ENCODE measurements around the gene TMEM120B. TPM values are rescaled to one million over a fixed set of nuclear protein-coding genes. Genes with fewer than 3 reads are reported as not detected.

The TMEM120B gene
- total RNA-seq, 3 donors from 2014 or later: 5.4 to 8.2 (median 6.1) TPM

DNA sequence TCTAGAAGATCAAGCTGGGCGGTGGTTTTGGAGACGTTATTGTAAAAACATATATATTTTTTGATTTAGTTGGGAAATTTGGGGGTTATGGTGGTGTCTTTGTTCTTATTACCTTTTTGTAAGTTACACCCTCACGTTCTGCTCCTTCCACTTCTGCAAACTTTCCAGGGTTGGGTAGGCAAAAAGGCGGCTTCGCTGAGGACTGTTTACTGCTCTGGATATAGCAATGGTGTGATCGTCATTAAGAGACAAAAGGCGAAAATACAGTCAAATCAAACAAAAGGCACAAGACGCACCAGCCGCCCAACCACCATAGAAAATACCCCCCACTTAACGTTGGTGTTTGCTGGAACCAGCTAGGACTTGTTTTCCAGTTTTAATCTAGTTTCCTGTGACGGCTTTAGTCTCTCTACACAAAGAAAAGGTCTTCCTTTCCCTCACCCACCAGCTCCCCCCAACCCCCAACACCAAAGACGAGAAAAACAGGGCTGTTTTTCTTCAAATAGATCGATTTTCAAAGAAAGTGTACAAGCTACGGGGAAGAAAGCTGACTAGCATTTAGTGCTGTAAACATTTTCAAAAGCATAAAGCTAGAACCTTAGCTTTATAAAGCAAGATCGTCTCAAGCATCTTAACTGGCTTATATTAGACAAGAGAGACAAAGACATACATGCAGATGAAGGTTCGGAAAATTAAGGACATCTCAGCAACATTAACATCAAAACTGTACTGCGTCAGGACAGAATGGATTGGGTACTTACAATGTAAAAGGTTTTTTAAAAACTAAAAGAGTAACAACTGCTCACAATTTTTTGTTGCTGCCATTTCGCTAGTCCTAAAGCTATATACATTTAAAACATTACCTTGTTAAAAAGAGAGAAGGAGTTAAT is 89.3 kb downstream of the TMEM120B start:
- Histone ChIP-seq H3K27ac (peak overlapping the region; percentile 100), H3K36me3 (no peaks in the 10 kb centered on the region), H3K4me3 (peak overlapping the region; percentile 76 to 95 (median 80)), H3K9me3 (no peaks in the 10 kb centered on the region), H3K27me3 (no peaks in the 10 kb centered on the region), H3K4me1 (peaks cover 14 to 25% of the 10 kb centered on the region in 2 donors)
- TF ChIP-seq, protein P1, sequence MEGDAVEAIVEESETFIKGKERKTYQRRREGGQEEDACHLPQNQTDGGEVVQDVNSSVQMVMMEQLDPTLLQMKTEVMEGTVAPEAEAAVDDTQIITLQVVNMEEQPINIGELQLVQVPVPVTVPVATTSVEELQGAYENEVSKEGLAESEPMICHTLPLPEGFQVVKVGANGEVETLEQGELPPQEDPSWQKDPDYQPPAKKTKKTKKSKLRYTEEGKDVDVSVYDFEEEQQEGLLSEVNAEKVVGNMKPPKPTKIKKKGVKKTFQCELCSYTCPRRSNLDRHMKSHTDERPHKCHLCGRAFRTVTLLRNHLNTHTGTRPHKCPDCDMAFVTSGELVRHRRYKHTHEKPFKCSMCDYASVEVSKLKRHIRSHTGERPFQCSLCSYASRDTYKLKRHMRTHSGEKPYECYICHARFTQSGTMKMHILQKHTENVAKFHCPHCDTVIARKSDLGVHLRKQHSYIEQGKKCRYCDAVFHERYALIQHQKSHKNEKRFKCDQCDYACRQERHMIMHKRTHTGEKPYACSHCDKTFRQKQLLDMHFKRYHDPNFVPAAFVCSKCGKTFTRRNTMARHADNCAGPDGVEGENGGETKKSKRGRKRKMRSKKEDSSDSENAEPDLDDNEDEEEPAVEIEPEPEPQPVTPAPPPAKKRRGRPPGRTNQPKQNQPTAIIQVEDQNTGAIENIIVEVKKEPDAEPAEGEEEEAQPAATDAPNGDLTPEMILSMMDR (IDR thresholded peaks at IDR 0.05): no peak
- no peak for TF ChIP-seq POLR2A (IDR thresholded peaks at IDR 0.05)
- no peak for TF ChIP-seq POLR2AphosphoS5 (IDR thresholded peaks at IDR 0.05)
- intact Hi-C loops (cut with DNase I; ENCODE audit: low total_unique reads): no loop called here
- no peak for DNase-seq (ENCODE audit: low spot score in 2 of 2)

DNA sequence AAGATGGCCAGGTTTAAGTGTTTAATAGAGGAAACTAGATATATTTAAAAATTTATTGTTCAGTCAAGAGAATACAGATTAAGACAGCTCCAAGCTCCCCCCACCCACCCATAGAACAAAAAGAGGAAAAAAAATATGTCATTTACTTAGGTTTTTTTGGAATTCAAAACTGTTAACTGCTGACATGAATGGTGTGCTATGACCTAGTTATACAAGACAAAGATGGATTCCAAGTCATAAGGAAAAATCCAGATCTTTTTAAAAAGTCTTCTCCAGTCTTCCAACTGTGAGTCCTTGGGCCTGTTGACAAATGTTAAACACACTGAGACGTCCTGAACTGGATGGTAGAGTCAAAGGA is 89.9 kb downstream of the TMEM120B start:
- intact Hi-C loops (cut with DNase I; ENCODE audit: low total_unique reads): no loop called here
- no peaks in the 10 kb centered on the region for H3K27me3 ChIP-seq
- no peaks in the 10 kb centered on the region for H3K36me3 ChIP-seq
- TF ChIP-seq POLR2A (IDR thresholded peaks at IDR 0.05): no peak
- no peak for TF ChIP-seq POLR2AphosphoS5 (IDR thresholded peaks at IDR 0.05)
- TF ChIP-seq, protein P1 (IDR thresholded peaks at IDR 0.05): no peak
- no peaks in the 10 kb centered on the region for H3K9me3 ChIP-seq
- DNase-seq (ENCODE audit: low spot score in 2 of 2): no peak
- peak overlapping the region; percentile 100 for H3K27ac ChIP-seq
- peaks cover 11 to 25% of the 10 kb centered on the region in 2 donors for H3K4me1 ChIP-seq
- peak overlapping the region; percentile 76 to 95 (median 80) for H3K4me3 ChIP-seq

DNA sequence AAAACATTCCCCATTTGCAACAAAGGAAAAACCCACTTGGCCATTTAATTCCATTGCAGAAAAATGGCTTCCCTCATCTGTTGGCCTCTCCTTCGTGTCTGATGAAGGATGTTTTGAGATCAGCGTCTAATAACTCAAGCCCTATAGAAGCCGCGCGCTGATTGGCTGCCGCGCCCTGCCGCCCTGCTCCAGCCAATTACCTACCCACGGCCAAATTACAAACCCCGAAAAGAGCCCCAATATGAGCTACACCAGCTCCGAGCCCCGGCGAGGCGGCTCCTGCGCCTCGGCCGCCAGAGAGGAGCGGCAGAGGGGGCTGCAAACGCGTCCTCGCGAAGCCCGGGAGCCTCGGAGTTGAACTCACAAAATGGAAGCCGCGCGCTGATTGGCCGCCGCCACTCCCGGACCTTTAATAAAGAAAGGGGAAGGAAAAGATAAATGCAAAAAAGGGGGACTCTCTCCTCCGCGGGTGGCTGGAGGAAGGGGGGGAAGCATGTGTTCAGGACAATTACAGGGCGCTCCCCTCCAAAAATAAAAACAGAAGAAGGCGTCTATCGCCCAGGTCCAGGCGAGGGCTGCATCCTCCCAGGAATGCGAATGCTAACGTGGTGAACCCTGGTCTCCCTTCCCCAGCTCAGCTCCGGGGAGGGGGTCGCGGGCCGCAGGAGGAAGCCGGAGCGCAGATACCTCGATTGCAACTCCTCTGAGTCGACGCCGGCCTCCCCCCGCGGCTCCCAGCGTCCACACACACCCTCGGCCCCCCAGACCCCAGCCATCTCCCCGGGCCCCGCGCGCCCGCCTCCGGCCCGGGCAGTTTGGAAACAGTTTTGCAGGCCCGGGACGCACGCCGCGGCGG is 90.5 kb downstream of the TMEM120B start:
- Histone ChIP-seq H3K4me1 (peaks cover 6 to 19% of the 10 kb centered on the region in 2 donors), H3K36me3 (no peaks in the 10 kb centered on the region), H3K27ac (peak overlapping the region; percentile 100), H3K4me3 (peak overlapping the region; percentile 76 to 95 (median 80)), H3K27me3 (no peaks in the 10 kb centered on the region), H3K9me3 (no peaks in the 10 kb centered on the region)
- intact Hi-C loops (cut with DNase I; ENCODE audit: low total_unique reads): no loop called here
- TF ChIP-seq POLR2AphosphoS5 (IDR thresholded peaks at IDR 0.05) (peak; percentile 66 to 97 (median 95)), POLR2A (IDR thresholded peaks at IDR 0.05) (peak; percentile 95)
- TF ChIP-seq, protein P1 (IDR thresholded peaks at IDR 0.05): peak in 1 of 3 donors; percentile 7
- DNase-seq (ENCODE audit: low spot score in 2 of 2): peak; percentile 88 to 93

DNA sequence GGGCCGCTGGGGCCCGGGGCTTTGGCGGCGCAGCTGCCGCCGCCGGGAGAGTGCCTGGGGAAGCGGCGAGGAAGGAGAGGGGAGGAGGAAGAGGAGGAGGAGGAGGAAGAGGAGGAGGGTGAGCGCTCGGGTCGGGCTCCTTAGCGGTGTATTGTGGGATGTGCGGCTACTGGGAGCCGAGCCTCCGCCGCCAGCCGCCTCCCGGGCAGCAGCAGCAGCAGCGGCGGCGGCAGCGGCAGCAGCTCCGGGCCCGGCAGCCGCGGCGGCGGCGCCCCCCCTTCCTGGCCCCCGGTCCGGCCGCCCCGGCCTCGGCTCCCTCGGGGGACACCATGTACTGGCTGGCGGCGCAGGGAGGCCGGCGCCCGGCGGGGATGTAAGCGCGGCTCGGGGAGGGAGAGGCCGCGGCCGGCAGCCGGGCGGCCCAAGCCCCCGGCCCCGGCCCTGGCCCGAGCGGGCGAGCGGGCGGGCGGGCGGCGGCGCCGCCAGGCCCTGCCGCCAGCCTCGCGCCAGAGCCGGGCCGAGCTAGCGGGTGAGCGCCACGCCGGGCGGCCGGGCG is 91.4 kb downstream of the TMEM120B start, which contains the start of gene SETD1B:
TSS of gene SETD1B (plus strand) at position 149 of the 556 bp plus-strand sequence. CDS start 729 bp downstream, outside the sequence.
- Histone ChIP-seq H3K4me3 (peak within 1 kb of the TSS; percentile 76 to 95 (median 80)), H3K4me1 (peaks cover 0 to 10% of the 10 kb centered on the region in 2 donors), H3K36me3 (no peaks in the 10 kb centered on the region), H3K27me3 (no peaks in the 10 kb centered on the region), H3K9me3 (no peaks in the 10 kb centered on the region), H3K27ac (peak within 1 kb of the TSS; percentile 100)
- no peak for TF ChIP-seq POLR2AphosphoS5 (IDR thresholded peaks at IDR 0.05)
- TF ChIP-seq, protein P1 (IDR thresholded peaks at IDR 0.05): no peak
- no peak for TF ChIP-seq POLR2A (IDR thresholded peaks at IDR 0.05)
- no peak for DNase-seq (ENCODE audit: low spot score in 2 of 2)
- intact Hi-C loops (cut with DNase I; ENCODE audit: low total_unique reads): no loop called here

Measured in breast epithelium (tissue), 4 donors.